ENCODE measurements around the gene SYCP2L.
A peak's percentile ranks its signal among the peaks of the same experiment; 100 is the strongest.
"Not testable (repeated sequence)": the region's sequence is repeated elsewhere in the genome, so short reads cannot be mapped to it uniquely, and the experiment has no call there.

Gene SYCP2L

GRCh38 chr6:10877871-10878270, 9.0 kb upstream of the SYCP2L start:
- no peak for DNase-seq

GRCh38 chr6:10880366-10880765, 6.5 kb upstream of the SYCP2L start:
- no peak for DNase-seq

GRCh38 chr6:10882253-10882630, 4.6 kb upstream of the SYCP2L start:
- DNase-seq = not testable (repeated sequence)

- no peak for DNase-seq
These were observed 4.1 kb upstream of the SYCP2L start for GRCh38 chr6:10882657-10883171.

GRCh38 chr6:10883312-10884244, 3.3 kb upstream of the SYCP2L start:
- DNase-seq = no peak

GRCh38 chr6:10884245-10884972, 2.4 kb upstream of the SYCP2L start:
- DNase-seq = no peak

GRCh38 chr6:10886365-10886690, 524 bp upstream of the SYCP2L start:
- DNase-seq = not testable (repeated sequence)

- no peak for DNase-seq
These were observed 3.3 kb downstream of the SYCP2L start for GRCh38 chr6:10890151-10890550.

GRCh38 chr6:10891960-10892359, 5.1 kb downstream of the SYCP2L start:
- DNase-seq = no peak

- no peak for DNase-seq
These were observed 8.1 kb downstream of the SYCP2L start for GRCh38 chr6:10894958-10895357.

GRCh38 chr6:10896691-10897090, 9.8 kb downstream of the SYCP2L start:
- DNase-seq = no peak

GRCh38 chr6:10901770-10902169, 14.9 kb downstream of the SYCP2L start:
- DNase-seq = peak in 7 of 51 donors; percentile 3 to 26 (median 5)

GRCh38 chr6:10904015-10904414, 17.2 kb downstream of the SYCP2L start:
- DNase-seq = no peak

- DNase-seq = no peak
These were observed 21.4 kb downstream of the SYCP2L start for GRCh38 chr6:10908228-10908627.

GRCh38 chr6:10919520-10919919, 32.7 kb downstream of the SYCP2L start:
- not testable (repeated sequence) for DNase-seq

GRCh38 chr6:10933126-10933525, 46.3 kb downstream of the SYCP2L start:
- no peak for DNase-seq

- no peak for DNase-seq
These were observed 53.0 kb downstream of the SYCP2L start for GRCh38 chr6:10939840-10940239.

- DNase-seq = no peak
These were observed 59.0 kb downstream of the SYCP2L start for GRCh38 chr6:10945845-10946244.

- DNase-seq = no peak
These were observed 61.1 kb downstream of the SYCP2L start for GRCh38 chr6:10947966-10948365.

GRCh38 chr6:10949579-10950490, 63.0 kb downstream of the SYCP2L start:
- DNase-seq = no peak

- DNase-seq = peak in 5 of 51 donors; percentile 0 to 24 (median 2)
These were observed 64.9 kb downstream of the SYCP2L start for GRCh38 chr6:10951675-10952282.
